HT-29 (cell line): Measurements from ENCODE around the gene ADD1. TPM values are rescaled to one million over a fixed set of nuclear protein-coding genes. Genes with fewer than 3 reads are reported as not detected.
A peak's percentile ranks its signal among the peaks of the same experiment; 100 is the strongest.
"Not testable (repeated sequence)": the region's sequence is repeated elsewhere in the genome, so short reads cannot be mapped to it uniquely, and the experiment has no call there.

Experiments
- DNase-seq: peaks from one replicate; pipeline ENCODE4 v3.0.0-alpha.2; 2015; ENCODE audit warnings: low spot score
- total RNA-seq: library from RNA; depleted of rRNA; stranded (reverse); fragments of >200 nt; shearing (Covaris generic); gene quantifications from 2 replicates; pipeline ENCODE4 v1.2.3, GENCODE V29; 2014

ADD1 gene
- total RNA-seq, 1 experiment from 2014 or later: 167 TPM

GRCh38 chr4:2918714-2919113 is 75.1 kb downstream of the ADD1 start:
- not testable (repeated sequence) for DNase-seq

GRCh38 chr4:2922453-2923101 is 78.9 kb downstream of the ADD1 start:
- DNase-seq: peak; percentile 89

GRCh38 chr4:2923141-2923551 is 79.5 kb downstream of the ADD1 start:
- peak; percentile 52 for DNase-seq

- no peak for DNase-seq
Observed at GRCh38 chr4:2923668-2924173, 80.1 kb downstream of the ADD1 start.

GRCh38 chr4:2924286-2924685 is 80.6 kb downstream of the ADD1 start:
- no peak for DNase-seq

- DNase-seq: peak; percentile 42
Observed at GRCh38 chr4:2924765-2925301, 81.2 kb downstream of the ADD1 start.

- no peak for DNase-seq
Observed at GRCh38 chr4:2925496-2925895, 81.9 kb downstream of the ADD1 start.

GRCh38 chr4:2925931-2926860 is 82.6 kb downstream of the ADD1 start:
- no peak for DNase-seq

GRCh38 chr4:2927016-2927695 is 83.5 kb downstream of the ADD1 start:
- DNase-seq: no peak

GRCh38 chr4:2927696-2928075 is 84.0 kb downstream of the ADD1 start:
- no peak for DNase-seq

GRCh38 chr4:2928242-2929176 is 84.9 kb downstream of the ADD1 start:
- DNase-seq: no peak

- DNase-seq: no peak
Observed at GRCh38 chr4:2929469-2929868, 85.8 kb downstream of the ADD1 start.

GRCh38 chr4:2930135-2930757 is 86.6 kb downstream of the ADD1 start:
- DNase-seq: peak; percentile 18

- DNase-seq: peak; percentile 16
Observed at GRCh38 chr4:2930758-2931511, 87.3 kb downstream of the ADD1 start.

- DNase-seq: no peak
Observed at GRCh38 chr4:2931512-2932301, 88.1 kb downstream of the ADD1 start.

- no peak for DNase-seq
Observed at GRCh38 chr4:2932321-2932950, 88.8 kb downstream of the ADD1 start.

- DNase-seq: peak; percentile 21
Observed at GRCh38 chr4:2932951-2933565, 89.4 kb downstream of the ADD1 start.
